Testis (tissue), 2 donors: ENCODE data around the gene LRRC47.

ENCODE experiments used
- POLR2A ChIP-seq: fragments of 450-650 bp; IDR thresholded peaks from one replicate; pipeline ENCODE4 v1.6.1; 2017; ENCODE audit warnings: antibody characterized with exemption, mild to moderate bottlenecking, moderate library complexity
- TF ChIP-seq, protein P1 (sequence below), 3 experiments: fragments of 450-650 bp in 2 of 3; fragments of 200-600 bp in 1 of 3; sonication (generic) in 1 of 3; IDR thresholded peaks; one replicate each; pipeline ENCODE4 v1.5.1; 2016 to 2019; ENCODE audit warnings: antibody characterized with exemption in 3 of 3, mild to moderate bottlenecking in 2 of 3, moderate library complexity in 1 of 3

DNA sequence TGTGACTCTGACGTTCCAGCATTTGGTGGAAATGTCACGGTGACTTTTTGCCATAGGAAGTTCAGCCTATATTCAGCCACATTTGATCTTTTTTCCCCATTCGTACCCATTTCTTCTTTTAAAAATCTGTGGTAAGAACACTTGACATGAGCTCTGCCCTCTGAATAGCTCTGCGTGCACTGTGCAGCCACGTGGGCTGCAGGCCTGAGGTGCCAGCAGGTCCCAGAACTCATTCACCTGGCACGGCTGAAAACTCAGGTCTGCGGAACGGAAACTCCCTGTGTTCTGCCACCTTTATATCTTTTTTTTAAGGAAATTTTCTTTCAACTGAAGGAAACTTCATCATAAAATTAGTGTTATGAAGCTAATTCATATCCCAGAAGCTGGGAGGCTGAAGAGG is 32.1 kb upstream of the LRRC47 start:
- TF ChIP-seq, protein P1, sequence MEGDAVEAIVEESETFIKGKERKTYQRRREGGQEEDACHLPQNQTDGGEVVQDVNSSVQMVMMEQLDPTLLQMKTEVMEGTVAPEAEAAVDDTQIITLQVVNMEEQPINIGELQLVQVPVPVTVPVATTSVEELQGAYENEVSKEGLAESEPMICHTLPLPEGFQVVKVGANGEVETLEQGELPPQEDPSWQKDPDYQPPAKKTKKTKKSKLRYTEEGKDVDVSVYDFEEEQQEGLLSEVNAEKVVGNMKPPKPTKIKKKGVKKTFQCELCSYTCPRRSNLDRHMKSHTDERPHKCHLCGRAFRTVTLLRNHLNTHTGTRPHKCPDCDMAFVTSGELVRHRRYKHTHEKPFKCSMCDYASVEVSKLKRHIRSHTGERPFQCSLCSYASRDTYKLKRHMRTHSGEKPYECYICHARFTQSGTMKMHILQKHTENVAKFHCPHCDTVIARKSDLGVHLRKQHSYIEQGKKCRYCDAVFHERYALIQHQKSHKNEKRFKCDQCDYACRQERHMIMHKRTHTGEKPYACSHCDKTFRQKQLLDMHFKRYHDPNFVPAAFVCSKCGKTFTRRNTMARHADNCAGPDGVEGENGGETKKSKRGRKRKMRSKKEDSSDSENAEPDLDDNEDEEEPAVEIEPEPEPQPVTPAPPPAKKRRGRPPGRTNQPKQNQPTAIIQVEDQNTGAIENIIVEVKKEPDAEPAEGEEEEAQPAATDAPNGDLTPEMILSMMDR (IDR thresholded peaks at IDR 0.05) = no peak
- no peak for TF ChIP-seq POLR2A
